ENCODE results near the gene INPP4B.

- TF ChIP-seq CTCF (IDR thresholded peaks at IDR 0.05) = no peak
- TF ChIP-seq ZFX (IDR thresholded peaks at IDR 0.05; ENCODE audit: borderline replicate concordance) = no peak
Observed at GRCh38 chr4:142380052-142380602, 466.0 kb downstream of the INPP4B start.

Data from 22Rv1 (cell line).